Measurements from ENCODE around the gene FAM222A. TPM values are rescaled to one million over a fixed set of nuclear protein-coding genes. Genes with fewer than 3 reads are reported as not detected.

The FAM222A gene
- under 0.01 and 0.23 TPM in 2 replicates for total RNA-seq

GRCh38 chr12:109713187-109714070 is at the start of gene FAM222A:
Gene FAM222A, plus strand, starts transcription at chr12:109713825. Its CDS starts 30,322 bp downstream, at chr12:109744147.

Other genes with a start within 250 kb of the FAM222A start
- 52.2 and 80.9 TPM in 2 replicates for gene KCTD10, start 236.5 kb upstream of the FAM222A start, total RNA-seq
- 62.2 and 65.1 TPM in 2 replicates for gene UBE3B, start 236.2 kb upstream of the FAM222A start, total RNA-seq
- gene MMAB, start 140.3 kb upstream of the FAM222A start, total RNA-seq = 20.3 and 21.2 TPM in 2 replicates
- gene MVK, start 140.0 kb upstream of the FAM222A start, total RNA-seq = 8.9 and 12.4 TPM in 2 replicates
- gene TRPV4, start 119.6 kb downstream of the FAM222A start, total RNA-seq = 1.3 and 1.4 TPM in 2 replicates
- 52.2 and 58.5 TPM in 2 replicates for gene GLTP, start 166.7 kb downstream of the FAM222A start, total RNA-seq
- 5.9 and 8.9 TPM in 2 replicates for gene TCHP, start 186.4 kb downstream of the FAM222A start, total RNA-seq

All from smooth muscle cell of the pulmonary artery (primary cell).